Heart left ventricle (tissue), 13 donors: ENCODE data around the gene C12orf57.

Experiments used
- CTCF ChIP-seq, 12 donors: fragments of 200-600 bp; sonication (generic) in 4 of 12; IDR thresholded peaks; one replicate each; pipeline versions ENCODE4 v1.5.0 to v1.8.0; 2018 to 2022; ENCODE audit warnings: antibody characterized with exemption in 12 of 12, mild to moderate bottlenecking in 5 of 12
- POLR2A ChIP-seq, 2 donors: fragments of 450-650 bp; IDR thresholded peaks; one replicate each; pipeline ENCODE4 v1.6.1; 2017; ENCODE audit warnings: antibody characterized with exemption in 2 of 2, mild to moderate bottlenecking in 2 of 2, moderate library complexity in 2 of 2
- donor health status: ischemic (EF 13 %, LVEDD 7.1; RV severe dilation, severe dysfunction).
- donor health status: DM: no; HTN: yes; CAD: no.
- donor health status: DM: no; HTN: no; CAD: no.
- donor health status: ischemic (EF 25% LVEDD 6.9; RV normal size, moderate dysfunction).
- donor health status: ischemic (EF 25% LVEDD 5.7; RV mildly dilated, moderate dysfunction).
- donor health status: ischemic (EF 35%, LVEDD 5.7; RV mildly dilated, moderate dysfunction).
- donor health status: nonischemic (EF 11% LVEDD 7.7; RV severe dilation, severe dysfunction).
- donor health status: DM: yes; HTN: yes; CAD: no.
- donor health status: PGD.
- donor health status: ischemic (EF 29% LVEDD 5.4; RV normal size, mild dysfunction).
- donor health status: nonischemic (EF 23%, LVEDD 6.1; RV moderate dilation, normal function).

DNA sequence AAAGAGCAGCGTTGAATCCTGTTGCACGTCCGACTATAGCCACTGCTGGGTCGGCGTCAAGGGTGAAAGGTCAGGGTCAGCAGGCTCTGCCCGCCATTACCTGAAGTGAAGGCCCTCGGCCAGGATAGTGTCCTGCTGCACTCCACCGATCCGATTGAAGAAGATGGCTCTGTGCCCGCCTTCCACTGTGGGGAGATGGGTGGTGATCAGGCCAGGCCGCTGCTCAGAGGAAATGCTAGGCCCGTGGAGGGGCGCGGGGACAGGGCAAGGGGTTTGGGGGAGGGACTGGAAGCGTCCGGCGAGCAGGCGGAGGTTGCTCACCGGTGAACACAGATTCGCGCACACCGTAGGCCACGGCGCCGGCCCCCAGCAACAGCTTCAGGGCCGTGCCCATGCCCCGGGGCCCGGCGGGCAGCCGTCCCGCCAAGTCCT, 26.3 kb downstream of the C12orf57 start:
- TF ChIP-seq CTCF (IDR thresholded peaks at IDR 0.05): no peak
- no peak for TF ChIP-seq POLR2A (IDR thresholded peaks at IDR 0.05)
